GM21723 (cell line): ENCODE data around the gene CACNA2D3.

Experiments
- ATAC-seq: cut with Tn5 transposase; IDR thresholded peaks from one replicate; pipeline ENCODE4 v1.9.1; 2021; ENCODE audit warnings: mild to moderate bottlenecking, moderate library complexity; ENCODE audit not compliant: unreplicated experiment

CACNA2D3 gene

DNA sequence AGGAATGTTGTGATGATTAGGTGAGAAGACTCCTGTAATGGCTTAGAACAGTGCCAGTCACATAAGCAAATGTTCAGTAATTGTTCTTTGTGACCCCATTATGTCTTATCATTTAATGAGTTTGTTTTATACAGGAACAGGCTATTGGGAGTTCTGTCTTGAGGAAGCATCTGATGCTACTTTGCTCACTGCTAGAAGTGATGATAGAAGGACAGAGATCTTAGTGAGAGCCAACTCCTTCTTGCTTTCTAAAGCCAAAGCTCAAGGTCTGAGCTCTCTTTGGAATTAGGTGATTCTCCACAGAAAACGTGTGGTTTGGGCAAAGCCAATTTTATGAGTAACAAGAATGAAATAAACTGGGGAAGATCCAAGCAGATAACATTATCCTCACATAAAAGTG lies 590.7 kb downstream of the CACNA2D3 start:
- no peak for ATAC-seq

DNA sequence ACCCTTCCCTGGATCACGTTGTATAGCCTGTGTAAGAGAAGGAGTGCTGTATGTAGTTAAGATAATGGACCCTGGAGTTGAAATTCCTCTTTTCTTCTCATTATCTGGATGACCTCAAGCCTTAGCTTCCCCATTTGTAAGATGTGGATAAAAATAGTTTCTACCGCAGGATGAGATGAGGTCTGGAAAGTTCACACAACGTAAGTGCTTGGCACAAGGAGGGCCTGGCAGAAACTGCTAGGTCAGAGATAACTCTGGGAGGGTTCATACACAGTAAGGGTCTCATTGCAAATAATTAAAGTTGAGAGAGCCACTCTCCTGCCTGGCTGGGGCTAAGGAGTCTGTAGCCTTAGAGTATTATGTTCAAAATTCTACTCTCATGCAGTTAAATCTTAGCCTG lies 591.1 kb downstream of the CACNA2D3 start:
- no peak for ATAC-seq

DNA sequence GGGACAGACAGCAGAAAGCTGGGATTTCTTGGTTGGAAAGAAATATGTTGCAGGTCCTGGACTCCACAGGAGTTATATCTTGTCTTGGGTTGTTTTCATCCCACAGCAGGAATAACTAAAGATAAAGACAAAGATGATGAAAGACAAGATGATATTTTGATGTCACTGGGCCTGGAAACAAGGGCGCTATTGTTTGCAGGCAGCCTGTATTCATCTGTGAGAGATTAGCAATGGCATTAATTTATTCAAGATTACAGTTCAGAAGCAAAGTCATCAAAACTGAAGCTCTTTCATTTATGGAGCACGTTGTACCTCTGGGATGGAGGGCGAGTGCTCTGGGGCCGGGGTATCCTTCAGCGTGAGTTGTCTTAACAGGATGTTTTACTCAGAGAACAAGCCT lies 591.7 kb downstream of the CACNA2D3 start:
- no peak for ATAC-seq

DNA sequence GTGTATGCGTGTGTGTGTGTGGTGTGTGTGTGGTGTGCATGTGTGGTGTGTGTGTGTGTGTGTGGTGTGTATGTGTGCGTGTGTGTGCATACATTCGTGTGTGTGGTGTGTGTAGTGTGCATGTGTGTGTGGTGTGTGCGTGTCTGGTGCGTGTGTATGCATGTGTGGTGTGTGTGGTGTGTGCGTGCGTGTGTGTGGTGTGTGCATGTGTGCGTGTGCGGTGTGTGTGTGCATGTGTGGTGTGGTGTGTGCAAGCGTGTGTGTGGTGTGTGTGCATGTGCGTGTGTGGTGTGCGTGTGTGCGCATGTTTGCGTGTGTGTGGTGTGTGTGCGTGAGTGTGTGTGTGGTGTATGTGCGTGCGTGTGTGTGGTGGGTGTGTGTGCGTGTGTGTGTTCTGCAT lies 595.2 kb downstream of the CACNA2D3 start:
- ATAC-seq = no peak

DNA sequence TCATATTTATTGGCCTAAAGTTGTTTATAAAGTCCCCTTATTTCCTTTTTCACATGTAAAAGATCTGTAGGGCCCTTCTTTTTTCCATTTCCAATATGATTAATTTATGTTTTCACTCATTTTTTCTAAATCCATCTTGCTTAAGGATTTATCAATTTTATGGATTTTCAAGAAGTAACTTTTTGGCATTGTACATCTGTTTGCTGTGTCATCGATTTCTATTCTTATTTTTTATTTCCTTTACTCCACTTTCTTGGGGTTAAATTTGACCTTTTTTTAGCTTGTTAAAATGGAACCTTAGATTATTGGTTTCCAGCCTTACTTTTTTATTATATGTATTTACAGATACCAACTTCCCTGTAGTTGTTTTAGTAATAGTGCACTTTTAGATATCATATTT lies 597.6 kb downstream of the CACNA2D3 start:
- ATAC-seq = no peak

DNA sequence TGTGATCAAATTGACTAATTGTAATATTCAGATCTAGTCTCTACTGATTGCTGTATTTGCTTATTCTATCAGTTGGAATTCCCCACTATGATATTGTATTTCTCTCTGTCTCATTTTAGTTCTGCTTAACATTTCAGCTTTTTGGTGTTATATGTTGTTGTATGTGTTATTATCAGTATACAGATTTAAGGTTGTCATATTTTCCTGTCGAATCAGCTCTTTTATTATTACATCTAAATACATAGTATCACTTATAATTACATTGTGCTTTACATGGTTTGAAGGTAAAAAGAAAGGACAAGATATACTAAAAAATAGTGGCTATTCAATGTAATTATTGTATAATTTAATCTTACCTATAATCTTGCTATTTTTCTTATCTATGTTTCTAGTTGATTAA lies 598.3 kb downstream of the CACNA2D3 start:
- ATAC-seq = no peak

DNA sequence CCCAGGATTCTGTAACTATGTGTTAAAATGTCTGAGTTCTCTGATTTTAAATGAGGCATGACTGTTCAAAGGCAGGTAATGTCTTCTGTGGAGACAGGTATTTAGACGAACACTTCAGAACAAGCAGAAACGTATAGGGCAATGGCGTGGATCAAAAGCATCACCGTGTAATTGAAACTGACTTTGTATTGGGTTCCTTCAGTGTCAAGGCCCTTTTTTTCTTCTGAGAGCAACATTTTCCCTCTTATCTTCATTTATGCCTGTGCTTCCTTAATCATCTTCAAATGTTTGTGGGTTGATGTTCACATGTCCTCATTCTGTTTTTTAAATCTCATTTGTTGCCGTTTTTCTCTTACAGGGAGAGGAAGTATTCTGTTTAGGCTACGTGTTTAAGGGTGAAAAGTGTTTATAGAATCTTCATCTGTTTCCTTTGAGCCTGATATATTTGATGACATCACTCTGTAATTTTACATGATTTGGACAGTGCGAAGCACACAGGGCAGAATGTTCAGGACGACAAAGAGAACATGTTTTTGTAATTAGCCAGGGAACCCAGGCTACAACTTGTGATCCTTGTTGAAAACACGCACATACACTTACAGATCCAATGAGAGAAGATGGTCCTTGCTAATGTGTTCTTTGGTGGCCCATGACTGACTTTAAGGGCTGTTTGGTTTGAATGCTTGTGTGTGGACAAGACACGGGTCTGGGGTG lies 609.5 kb downstream of the CACNA2D3 start:
- ATAC-seq = no peak

DNA sequence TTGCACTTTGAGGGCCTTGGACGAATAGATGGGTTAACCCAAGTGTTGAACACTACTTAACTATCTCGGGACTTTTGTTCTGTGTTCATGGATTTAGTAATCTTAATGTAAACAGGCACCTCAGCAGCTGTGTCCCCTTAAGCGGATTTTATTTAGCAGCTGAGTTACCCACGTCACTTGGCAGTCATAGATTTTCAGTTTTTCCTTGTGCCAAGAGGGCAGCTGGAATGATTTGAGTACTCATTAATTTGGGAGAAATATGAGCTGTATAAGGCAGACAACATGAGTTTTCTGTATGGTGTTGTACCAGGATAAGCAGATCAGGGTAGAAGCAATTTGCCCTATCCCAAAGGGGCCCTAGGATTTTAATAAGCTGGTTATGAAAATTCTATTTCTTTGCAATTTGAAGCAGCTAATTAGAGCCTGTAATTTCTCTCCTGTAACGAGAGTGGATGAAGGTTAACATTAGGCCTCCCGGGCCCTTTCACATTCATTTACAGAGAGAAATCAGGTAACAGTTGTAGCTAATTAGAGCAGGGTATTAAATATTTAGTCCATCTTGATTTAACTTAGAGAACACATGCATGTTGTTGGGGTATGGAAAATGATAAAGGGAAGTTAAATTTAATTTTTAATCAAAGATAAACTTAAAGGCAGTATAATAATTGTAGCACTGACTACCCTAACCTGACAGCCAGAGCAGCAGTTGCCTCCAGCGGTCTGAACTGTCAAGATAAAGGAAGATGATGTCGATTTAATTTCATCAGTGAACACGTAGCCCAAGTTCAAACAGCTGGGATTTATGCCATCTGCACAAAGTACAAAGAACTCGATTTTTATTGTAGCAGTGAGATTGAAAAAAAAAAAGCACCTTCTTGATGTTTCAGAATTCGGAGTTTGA lies 611.0 kb downstream of the CACNA2D3 start:
- no peak for ATAC-seq

DNA sequence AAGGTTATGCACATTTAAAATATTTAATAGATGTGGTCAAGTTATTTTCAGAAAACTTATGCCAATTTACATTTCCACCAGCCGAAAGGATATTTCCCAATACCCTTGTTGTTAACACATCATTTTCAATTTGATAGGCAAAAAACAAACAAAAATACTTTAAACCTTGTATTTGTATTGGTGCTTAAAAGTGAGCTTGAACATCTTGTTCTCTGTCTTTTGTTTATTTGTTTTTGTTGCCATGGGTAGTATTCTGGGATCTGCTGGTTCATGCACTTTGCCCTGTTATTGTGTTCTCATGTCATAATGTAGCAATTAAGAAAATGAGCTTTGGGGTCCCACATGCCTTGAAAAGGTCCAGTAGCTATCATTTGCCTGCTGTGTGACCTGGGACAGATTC lies 614.1 kb downstream of the CACNA2D3 start:
- no peak for ATAC-seq

DNA sequence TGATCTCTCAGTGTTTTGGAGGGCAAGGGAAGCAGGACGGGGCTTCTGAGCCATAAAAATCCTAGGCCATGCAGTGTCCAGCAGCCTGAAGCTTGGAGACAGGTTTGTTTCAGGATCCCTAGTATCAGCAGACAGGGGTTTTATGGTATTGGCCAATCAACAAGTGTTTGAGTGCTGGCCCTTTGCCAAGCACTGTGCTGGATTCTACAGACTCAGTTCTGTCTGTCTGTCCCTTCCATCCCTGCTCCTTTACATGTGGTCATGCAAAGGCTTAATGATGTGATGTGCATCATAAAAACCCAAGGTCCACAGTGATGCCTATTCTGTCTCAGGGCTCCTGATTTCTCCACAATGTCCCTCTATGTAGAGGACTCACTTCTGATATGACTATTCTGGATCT lies 621.4 kb downstream of the CACNA2D3 start:
- ATAC-seq = no peak

DNA sequence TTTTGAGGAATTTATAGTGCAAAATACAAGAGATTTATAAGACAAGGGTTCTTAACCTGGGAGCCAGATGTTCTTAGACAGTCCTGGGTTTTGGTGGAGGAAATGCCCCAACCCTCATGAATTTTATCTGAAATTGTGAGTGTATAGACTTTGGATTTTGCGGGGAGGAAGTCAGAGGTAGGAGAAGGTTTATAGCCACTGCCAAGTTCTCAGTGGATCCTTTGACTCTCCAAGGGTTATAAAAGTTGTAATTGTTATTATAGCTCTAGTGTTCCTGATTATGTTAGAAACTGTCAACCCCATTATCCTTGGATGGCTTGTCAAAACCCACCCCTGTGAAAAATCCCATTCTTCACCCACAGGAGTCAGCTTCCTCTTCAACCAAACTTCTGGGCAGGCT lies 621.9 kb downstream of the CACNA2D3 start:
- no peak for ATAC-seq

DNA sequence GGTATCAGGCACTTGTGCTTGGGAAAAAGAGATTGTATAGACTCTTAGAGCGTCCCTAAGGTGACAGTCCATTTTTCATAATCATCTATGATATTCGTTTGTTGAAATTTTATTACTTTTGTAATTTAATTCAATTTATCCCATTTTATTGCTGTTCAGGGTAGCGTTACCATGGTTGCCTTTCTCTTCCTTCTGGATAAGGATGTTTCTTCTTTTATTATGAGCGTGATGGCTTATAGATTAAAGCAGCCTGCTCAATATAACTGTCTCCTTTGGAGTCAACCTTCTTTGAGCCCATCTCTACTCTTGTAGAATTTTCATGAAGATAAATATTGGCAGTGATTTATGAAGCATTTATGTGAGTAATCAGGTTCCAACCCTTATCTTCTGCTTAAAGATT lies 623.5 kb downstream of the CACNA2D3 start:
- ATAC-seq = no peak

DNA sequence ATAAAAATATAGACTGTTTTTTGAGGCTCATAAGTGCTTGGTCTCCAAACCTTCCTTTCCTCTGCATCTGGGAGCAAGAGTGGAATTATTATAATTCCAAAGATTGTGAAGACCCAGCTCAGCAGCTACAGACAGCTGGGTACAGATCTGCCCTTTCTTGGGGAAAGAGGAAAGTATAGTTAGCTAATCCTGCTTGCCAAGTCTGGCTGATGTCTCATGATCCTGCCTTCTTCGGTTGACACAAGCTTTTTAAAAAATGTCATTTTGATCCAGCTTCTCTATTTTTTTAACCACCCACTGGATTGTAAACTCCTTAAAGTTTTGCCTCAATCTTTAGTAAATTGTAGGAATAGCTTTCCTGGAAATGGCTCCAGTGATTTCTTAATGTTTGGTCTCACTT lies 624.4 kb downstream of the CACNA2D3 start:
- ATAC-seq = no peak

DNA sequence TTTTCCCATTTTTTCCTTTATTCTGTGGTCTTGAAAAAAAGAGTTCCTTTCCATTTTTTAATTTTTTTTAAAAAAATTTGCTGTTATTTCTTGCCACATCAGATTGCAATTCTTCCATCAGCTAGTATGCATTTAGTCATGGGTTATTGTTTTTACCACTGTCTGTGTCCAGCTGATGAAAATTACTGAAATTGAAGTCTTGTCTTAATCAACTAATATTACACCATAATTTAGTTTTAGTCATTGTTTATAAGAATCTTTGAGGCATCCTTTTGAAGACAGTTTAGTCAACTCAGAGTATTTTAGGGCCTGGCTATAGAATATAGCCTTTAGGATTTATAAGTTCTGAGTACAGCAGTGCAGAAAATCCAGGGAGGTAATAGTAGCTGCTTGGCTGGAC lies 633.4 kb downstream of the CACNA2D3 start:
- ATAC-seq = no peak

DNA sequence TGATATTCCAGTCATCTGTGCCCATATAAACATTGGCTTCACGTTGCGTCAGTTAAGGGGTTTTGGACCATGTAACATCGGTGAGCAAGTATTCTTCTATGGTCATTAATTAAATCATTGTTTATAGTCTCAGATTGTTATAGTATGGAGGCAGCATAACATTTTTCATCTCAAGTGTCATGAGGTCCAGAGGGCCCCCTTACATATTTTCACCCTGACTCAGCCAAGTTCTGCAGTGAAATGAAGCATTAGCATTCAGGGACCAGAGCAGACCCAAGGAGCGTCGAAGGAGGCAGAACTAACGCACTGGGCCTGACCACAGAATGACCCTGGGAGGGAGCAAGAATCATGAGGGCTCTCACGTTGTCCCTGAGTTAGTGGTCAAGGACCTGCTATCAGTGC lies 634.0 kb downstream of the CACNA2D3 start:
- ATAC-seq = no peak

DNA sequence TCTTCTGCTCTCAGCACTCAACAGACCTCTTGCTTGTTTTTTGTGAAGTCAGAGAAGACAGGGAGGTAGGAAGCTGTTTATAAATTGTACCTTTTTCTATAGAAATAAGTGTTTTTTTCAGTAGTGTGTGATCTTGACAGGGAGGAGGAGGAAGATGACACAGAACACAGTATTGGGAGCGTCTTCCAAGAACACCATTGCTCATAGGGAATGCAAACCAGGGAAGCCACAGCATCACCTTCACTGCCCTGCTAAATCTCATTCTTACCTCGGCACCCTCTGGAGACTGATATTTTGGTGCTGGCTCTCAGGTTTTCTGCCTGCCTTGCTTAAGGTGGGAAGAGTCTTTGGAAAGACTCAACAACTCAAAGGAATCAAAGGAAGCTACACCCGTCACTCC lies 636.1 kb downstream of the CACNA2D3 start:
- ATAC-seq = no peak

DNA sequence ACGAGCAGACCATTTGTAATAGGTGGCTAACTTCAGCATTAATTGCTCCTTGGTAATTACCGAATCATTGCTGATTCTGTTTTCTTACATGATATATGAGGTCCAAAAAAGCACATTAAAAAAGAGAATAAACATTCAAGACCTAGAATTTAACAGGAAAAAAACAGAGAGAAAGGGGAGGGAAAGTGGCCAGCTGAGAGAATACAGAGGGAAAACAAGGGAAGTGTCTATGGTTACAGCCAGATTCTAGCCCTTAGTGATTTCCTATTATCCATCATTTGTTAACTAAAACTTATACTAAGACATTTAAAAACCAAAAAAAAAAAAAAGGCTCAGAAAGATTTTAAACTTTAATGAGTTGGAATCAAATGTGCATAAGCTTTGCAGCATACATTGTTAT lies 636.8 kb downstream of the CACNA2D3 start:
- ATAC-seq = no peak

DNA sequence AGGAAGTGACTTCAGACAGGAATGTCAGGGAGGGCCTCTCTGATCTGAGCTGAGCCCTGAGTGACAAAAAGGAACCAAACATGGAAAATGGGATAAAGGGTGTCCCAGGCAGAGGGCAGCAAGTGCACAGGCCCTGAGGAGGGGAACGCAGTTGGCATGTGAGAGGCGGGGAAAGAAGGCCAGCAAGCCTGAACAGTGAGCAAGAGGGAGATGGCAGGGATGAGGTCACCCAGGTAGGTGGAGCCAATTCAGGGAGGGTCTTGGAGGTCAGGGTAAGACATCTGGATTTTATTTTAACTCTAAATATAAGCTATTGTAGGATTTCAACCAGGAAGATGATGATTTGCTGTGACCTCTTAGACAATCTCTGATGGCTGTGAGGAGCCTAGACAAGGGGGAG lies 637.8 kb downstream of the CACNA2D3 start:
- ATAC-seq = no peak

DNA sequence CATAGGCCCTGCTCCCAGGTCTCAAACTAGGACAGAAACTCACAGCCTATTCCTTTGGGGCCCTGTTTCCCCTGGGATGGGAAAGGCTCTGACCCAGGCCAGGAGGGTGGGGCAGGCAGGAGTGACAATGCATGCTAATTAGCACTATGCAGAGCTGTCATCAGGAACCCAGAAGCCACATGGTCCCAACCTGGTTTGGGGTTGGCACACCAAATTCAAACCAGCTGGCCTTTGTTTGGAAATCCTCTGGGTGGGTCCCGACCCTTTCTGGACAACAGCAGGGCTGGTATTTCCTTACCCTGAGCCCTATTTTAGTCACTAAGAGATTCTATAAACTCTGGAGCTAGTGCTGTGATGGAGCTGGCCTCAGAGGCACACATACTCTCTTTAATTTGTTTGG lies 639.3 kb downstream of the CACNA2D3 start:
- no peak for ATAC-seq

DNA sequence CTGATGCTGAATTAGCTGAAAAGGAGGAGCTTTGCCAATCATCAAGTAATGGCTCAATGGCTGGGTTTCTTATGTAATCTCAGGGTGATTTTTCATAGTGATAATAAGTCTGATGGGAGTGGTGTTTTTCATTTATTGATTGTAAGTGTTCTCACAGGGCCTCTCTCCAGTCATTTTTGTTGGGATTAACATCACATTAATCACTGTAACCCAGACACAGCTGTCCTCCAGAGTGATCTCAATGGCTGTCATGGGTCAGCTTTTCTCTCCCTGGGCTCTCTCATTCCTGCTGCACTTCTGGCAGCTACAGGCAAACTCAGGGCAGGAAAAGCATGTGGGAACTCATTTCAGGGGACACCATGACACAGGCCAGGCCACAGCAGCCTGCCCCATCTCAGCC lies 642.6 kb downstream of the CACNA2D3 start:
- ATAC-seq = no peak

DNA sequence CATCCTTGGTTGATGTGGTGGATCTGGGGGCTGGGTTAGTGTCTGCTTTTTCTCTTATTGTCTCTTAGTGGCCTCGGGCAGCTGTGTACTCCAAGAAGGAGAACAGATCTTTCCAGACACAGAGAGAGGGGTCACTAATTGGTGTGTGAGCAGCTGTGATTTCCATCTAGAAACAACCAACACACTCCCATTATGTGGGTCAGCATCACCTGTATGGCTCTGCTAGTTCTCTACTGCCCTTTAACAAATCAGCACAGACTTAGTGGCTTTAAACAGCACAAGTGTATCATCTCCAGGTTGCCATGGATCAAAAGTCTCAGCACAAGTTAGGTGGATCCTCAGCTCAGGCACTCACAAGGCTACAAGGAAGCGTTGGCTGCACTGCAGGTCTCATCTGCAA lies 648.7 kb downstream of the CACNA2D3 start:
- ATAC-seq = no peak

DNA sequence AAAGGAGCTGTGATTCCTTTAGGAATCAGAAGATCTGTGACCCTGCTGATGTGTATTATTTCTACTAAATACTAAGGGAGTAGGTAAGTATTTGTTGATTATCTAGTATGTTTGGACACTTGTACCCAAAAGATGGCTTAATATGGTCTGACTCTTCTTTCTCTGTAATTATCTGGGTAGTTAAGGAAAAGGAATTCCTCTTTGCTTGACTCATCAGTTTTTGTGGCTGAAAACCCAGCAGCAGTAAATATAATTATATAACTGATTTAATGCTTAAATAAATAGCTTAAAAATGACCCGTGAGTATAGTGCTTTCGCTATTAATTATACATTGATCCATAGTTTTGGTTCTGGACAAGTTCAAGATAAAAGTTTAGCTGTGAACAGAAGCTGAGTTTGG lies 649.7 kb downstream of the CACNA2D3 start:
- ATAC-seq = no peak
